Duodenal mucosa (tissue), 2 donors: ENCODE data around the gene SPATC1L.
"Not testable (repeated sequence)": the region's sequence is repeated elsewhere in the genome, so short reads cannot be mapped to it uniquely, and the experiment has no call there.

ENCODE experiments used
- H3K27ac ChIP-seq: one replicate; pipeline ENCODE4 v1.7.0; 2013; ENCODE audit warnings: low read depth, low read length
- H3K27me3 ChIP-seq, 2 donors: one replicate each; pipeline ENCODE4 v1.7.0; 2013; ENCODE audit warnings: low read length in 2 of 2, control low read depth in 1 of 2; ENCODE audit not compliant: insufficient read depth in 2 of 2, control insufficient read depth in 1 of 2
- H3K36me3 ChIP-seq, 2 donors: one replicate each; pipeline ENCODE4 v1.7.0; 2013; ENCODE audit warnings: low read length in 2 of 2, control low read depth in 1 of 2; ENCODE audit not compliant: insufficient read depth in 2 of 2, control insufficient read depth in 1 of 2
- H3K4me1 ChIP-seq, 2 donors: one replicate each; pipeline ENCODE4 v1.7.0; 2013; ENCODE audit warnings: low read length in 2 of 2, control low read depth in 1 of 2; ENCODE audit not compliant: insufficient read depth in 2 of 2, control insufficient read depth in 1 of 2
- H3K4me3 ChIP-seq, 2 donors: one replicate each; pipeline ENCODE4 v1.7.0; 2013; ENCODE audit warnings: low read length in 2 of 2, low read depth in 1 of 2
- H3K9ac ChIP-seq, 2 donors: one replicate each; pipeline ENCODE4 v1.7.0; 2013; ENCODE audit warnings: low read length in 2 of 2, low read depth in 1 of 2
- H3K9me3 ChIP-seq, 2 donors: one replicate each; pipeline ENCODE4 v1.7.0; 2013; ENCODE audit warnings: low read length in 2 of 2, control low read depth in 1 of 2; ENCODE audit not compliant: control insufficient read depth in 1 of 2

Gene SPATC1L

DNA sequence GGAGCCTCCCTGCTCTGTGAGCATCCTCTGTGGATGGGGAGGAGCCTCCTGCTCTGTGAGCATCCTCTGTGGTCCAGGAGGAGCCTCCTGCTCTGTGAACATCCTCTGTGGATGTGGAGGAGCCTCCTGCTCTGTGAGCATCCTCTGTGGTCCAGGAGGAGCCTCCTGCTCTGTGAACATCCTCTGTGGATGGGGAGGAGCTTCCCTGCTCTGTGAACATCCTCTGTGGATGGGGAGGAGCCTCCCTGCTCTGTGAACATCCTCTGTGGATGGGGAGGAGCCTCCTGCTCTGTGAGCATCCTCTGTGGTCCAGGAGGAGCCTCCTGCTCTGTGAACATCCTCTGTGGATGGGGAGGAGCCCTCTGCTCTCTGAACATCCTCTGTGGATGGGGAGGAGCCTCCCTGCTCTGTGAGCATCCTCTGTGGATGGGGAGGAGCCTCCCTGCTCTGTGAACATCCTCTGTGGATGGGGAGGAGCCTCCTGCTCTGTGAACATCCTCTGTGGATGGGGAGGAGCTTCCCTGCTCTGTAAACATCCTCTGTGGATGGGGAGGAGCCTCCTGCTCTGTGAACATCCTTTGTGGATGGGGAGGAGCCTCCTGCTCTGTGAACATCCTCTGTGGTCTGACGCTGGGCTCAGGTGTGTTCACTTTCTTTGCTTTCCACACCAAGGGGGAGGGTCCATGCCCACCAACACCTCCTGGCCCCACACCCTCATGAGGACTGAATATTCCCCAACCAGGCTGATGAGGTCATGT, 13.6 kb downstream of the SPATC1L start:
- H3K4me3 ChIP-seq, H3K9ac ChIP-seq, H3K27ac ChIP-seq, H3K9me3 ChIP-seq, H3K4me1 ChIP-seq, H3K36me3 ChIP-seq, H3K27me3 ChIP-seq: not testable (repeated sequence)

- Histone ChIP-seq H3K27ac (no peak overlapping the region), H3K9me3 (peaks cover 0 to 4% of the 10 kb centered on the region in 2 donors), H3K4me3 (no peak overlapping the region), H3K27me3 (no peaks in the 10 kb centered on the region), H3K4me1 (no peaks in the 10 kb centered on the region), H3K36me3 (no peaks in the 10 kb centered on the region), H3K9ac (no peak overlapping the region)
Observed at GRCh38 chr21:46168659-46169386, 15.4 kb downstream of the SPATC1L start.

DNA sequence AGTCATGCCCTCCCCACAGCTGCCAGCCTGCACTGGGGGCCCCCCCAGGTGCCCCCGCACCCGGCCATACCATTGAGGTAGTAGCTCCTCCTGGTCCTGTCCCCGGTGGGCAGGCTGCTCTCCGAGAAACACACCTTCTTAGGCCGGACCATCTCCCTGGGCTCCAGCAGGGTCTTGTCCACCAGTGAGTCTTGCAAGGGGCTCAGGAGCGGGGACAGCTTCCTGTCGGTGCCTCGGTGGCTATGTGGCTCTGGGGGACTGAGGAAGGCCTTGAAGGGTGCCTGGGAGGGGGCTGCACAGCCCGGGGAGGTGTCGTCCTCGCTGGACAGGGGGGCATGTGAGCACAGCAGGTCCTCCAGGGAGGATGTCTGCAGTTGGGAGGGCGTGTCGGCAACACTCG, 16.0 kb downstream of the SPATC1L start:
- Histone ChIP-seq H3K4me1 (no peaks in the 10 kb centered on the region), H3K9me3 (no peaks in the 10 kb centered on the region), H3K9ac (no peak overlapping the region), H3K4me3 (no peak overlapping the region), H3K36me3 (no peaks in the 10 kb centered on the region), H3K27me3 (no peaks in the 10 kb centered on the region), H3K27ac (no peak overlapping the region)

DNA sequence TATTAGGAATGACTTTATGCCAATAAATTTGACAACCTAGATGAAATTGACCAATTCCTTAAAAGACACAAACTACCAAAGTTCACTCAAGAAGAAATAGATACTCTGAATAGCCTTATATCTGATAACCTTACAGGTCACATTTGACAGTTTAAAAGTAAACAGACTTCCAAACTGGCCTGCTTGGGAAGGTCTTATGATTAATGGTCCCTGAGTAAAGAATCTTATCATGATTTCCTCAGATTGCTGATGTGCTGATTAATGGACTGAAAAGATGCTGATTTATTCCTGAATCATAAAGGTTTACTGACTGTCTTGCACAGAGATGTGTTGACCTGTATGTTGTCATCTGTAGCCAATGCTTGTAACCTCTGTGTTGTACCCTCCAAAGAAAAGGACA, 19.2 kb downstream of the SPATC1L start:
- Histone ChIP-seq H3K9ac (no peak overlapping the region), H3K36me3 (no peaks in the 10 kb centered on the region), H3K9me3 (no peaks in the 10 kb centered on the region), H3K27me3 (no peaks in the 10 kb centered on the region), H3K27ac (no peak overlapping the region), H3K4me3 (no peak overlapping the region), H3K4me1 (no peaks in the 10 kb centered on the region)

DNA sequence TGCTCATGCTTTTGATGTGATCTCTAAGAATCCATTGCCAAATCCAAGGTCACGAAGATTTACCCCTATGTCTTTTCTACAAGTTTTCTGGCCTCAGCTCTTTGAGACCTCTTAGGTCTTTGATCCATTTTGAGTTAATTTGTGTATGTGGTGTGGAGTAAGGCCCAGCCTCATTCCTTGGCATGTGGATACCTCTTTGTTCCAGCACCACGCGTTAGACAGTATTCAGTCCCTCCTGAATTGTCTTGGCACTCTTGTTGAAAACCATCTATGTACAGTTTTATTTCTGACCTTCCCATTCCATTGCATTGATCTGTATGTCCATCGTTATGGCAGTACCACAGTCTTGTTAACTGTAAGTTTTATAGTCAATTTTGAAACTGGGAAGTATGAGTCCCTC, 20.9 kb downstream of the SPATC1L start:
- no peaks in the 10 kb centered on the region for H3K9me3 ChIP-seq
- no peaks in the 10 kb centered on the region for H3K27me3 ChIP-seq
- H3K4me3 ChIP-seq: no peak overlapping the region
- no peaks in the 10 kb centered on the region for H3K36me3 ChIP-seq
- no peak overlapping the region for H3K27ac ChIP-seq
- no peak overlapping the region for H3K9ac ChIP-seq
- no peaks in the 10 kb centered on the region for H3K4me1 ChIP-seq

DNA sequence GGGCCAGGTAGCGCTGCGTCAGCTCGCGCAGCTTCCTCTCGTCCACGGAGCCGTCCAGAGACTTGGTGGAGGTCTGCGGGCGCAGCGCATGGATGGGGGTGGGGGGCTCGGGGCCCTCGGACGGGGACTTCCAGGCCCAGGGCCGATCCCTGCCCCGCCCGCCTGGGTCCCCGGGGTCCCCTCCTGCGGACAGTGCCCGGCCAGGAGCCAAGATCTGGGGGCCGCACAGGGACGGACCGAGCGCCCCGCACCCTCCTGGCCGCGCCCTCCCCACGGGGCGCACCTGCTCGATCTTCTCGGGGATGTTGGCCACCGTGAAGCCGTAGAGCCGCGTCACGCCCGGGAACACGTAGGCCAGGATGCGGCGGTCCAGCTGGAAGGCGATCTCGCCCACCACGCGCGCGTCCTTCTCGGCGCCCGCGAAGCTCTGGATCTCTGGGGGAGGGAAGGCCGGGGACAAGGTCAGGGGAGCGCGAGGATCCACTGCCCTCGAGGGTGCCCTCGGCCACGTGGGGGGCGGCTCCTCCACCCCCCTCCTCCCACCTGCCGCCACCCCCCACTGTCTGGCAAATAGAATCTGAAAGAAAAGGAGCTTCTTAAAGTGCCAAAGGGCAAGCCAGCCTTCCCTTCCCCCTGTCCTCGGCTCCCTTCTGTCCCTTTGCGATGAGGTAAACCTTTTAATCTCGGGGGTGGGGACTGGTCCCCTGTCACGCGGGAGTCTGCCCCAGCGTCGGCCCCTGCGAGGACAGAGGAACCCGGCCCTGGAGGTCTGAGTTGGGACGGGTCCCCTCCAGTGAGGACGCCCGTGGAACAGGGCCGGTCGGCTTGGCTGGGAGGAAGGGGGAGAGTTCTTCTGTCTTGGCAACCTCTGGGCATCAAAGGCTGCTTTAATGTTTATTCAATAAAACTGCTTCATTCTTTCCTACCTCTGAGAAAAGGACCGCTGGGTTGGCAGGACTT, 22.3 kb downstream of the SPATC1L start:
- Histone ChIP-seq H3K4me3 (no peak overlapping the region), H3K36me3 (no peaks in the 10 kb centered on the region), H3K27me3 (no peaks in the 10 kb centered on the region), H3K9me3 (no peaks in the 10 kb centered on the region), H3K27ac (no peak overlapping the region), H3K4me1 (no peaks in the 10 kb centered on the region), H3K9ac (no peak overlapping the region)

GRCh38 chr21:46160907-46161632, 23.2 kb downstream of the SPATC1L start:
- Histone ChIP-seq H3K27ac (no peak overlapping the region), H3K27me3 (no peaks in the 10 kb centered on the region), H3K36me3 (no peaks in the 10 kb centered on the region), H3K9ac (no peak overlapping the region), H3K4me1 (no peaks in the 10 kb centered on the region), H3K4me3 (no peak overlapping the region), H3K9me3 (no peaks in the 10 kb centered on the region)

DNA sequence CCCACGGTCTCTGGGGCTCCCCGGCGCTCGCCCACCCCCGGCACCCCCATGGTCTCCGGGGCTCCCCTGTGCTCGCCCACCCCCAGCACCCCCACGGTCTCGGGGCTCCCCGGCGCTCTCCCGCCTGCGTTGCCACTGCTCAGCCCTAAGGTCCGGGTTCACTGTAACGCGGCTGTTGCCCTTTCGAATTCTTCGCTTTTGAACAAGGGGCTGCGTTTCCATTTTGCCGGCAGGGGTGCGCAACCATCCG, 23.7 kb downstream of the SPATC1L start:
- H3K36me3 ChIP-seq: no peaks in the 10 kb centered on the region

GRCh38 chr21:46159841-46160656, 24.2 kb downstream of the SPATC1L start:
- Histone ChIP-seq H3K9ac (no peak overlapping the region), H3K9me3 (no peaks in the 10 kb centered on the region), H3K36me3 (no peaks in the 10 kb centered on the region), H3K4me3 (no peak overlapping the region), H3K27ac (no peak overlapping the region), H3K27me3 (no peaks in the 10 kb centered on the region), H3K4me1 (no peaks in the 10 kb centered on the region)

More for the DNA sequence above, 23.7 kb downstream of the SPATC1L start:
- H3K4me3 ChIP-seq: no peak overlapping the region
- H3K9me3 ChIP-seq: no peaks in the 10 kb centered on the region
- H3K4me1 ChIP-seq: no peaks in the 10 kb centered on the region
- H3K27me3 ChIP-seq: no peaks in the 10 kb centered on the region
- H3K9ac ChIP-seq: no peak overlapping the region
- no peak overlapping the region for H3K27ac ChIP-seq
